GM12891 (cell line): Measurements from ENCODE around the gene USP38.

Source experiments
- POLR2A ChIP-seq: IDR thresholded peaks from 2 replicates; pipeline ENCODE4 v1.6.1; 2011; ENCODE audit warnings: low read depth, low read length, control low read depth
- POLR2AphosphoS5 ChIP-seq: IDR thresholded peaks from 2 replicates; pipeline ENCODE4 v1.6.1; 2011; ENCODE audit warnings: low read depth, low read length, control low read depth
- SPI1 ChIP-seq: IDR thresholded peaks from 2 replicates; pipeline ENCODE4 v1.6.1; 2011; ENCODE audit warnings: low read depth, low read length, control low read depth
- TAF1 ChIP-seq: IDR thresholded peaks from 2 replicates; pipeline ENCODE4 v1.6.1; 2011; ENCODE audit warnings: low read depth, low read length, control low read depth

DNA sequence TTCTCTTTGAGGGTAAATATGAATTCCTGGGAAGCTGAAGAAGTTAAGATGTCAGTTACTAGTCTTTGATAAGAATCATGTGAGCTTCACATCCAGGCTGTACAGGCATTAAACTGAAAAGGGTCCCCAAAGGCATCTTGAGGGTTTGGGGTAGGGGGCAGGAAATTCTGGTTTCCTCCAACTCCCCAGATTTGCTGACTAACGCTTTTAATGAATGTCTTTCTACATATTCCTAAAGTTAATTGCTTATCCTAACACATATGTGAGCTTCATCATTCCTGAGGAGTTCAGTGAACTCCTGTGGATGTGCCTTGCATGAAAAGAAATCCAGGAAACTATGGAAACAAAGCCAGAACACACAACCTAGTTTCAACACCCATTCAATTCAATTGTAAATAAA is 78.1 kb downstream of the USP38 start:
- no peak for TF ChIP-seq POLR2AphosphoS5
- no peak for TF ChIP-seq POLR2A
- TF ChIP-seq TAF1 = no peak
- TF ChIP-seq SPI1 = no peak
